ENCODE data around the gene DMC1. TPM values are rescaled to one million over a fixed set of nuclear protein-coding genes. Genes with fewer than 3 reads are reported as not detected.

The DMC1 gene
- total and polyA plus RNA-seq, 2 donors (not counting 1 experiment from before 2014, with no cell fraction given) = 0.54 to 4.0 TPM

- TF ChIP-seq CTCF (conservative IDR thresholded peaks at IDR 0.05 in 1 of 2, IDR thresholded peaks at IDR 0.05 in 1 of 2; ENCODE audit: low read depth in 1 of 2, low read length in 2 of 2) (no peak), EZH2 (IDR thresholded peaks at IDR 0.05; ENCODE audit: low read length, missing control alignments) (no peak)
- no peak overlapping the region for H3K9ac ChIP-seq (ENCODE audit: insufficient read depth, low read length)
- H4K20me1 ChIP-seq (ENCODE audit: control insufficient read depth, extremely low read depth, insufficient read depth, low read length) = no peaks in the 10 kb centered on the region
- H3K9me3 ChIP-seq (ENCODE audit: control insufficient read depth, insufficient read depth, low read depth, low read length) = no peaks in the 10 kb centered on the region
- peaks cover 5% of the 10 kb centered on the region for H3K4me1 ChIP-seq (ENCODE audit: control insufficient read depth, extremely low read depth, insufficient read depth, low read length)
- no peak overlapping the region for H3K4me3 ChIP-seq (replicated peaks in 1 of 4; ENCODE audit: control extremely low read depth in 1 of 4, insufficient read depth in 1 of 4, low read depth in 3 of 4, low read length in 4 of 4)
- H3K79me2 ChIP-seq (ENCODE audit: control insufficient read depth, insufficient read depth, low read length) = peaks cover 3% of the 10 kb centered on the region
- H3K36me3 ChIP-seq (ENCODE audit: control insufficient read depth, insufficient read depth, low read length) = peaks cover 14% of the 10 kb centered on the region
- H3K4me2 ChIP-seq (ENCODE audit: extremely low read depth, insufficient read depth, low read length) = no peak overlapping the region
- DNase-seq (ENCODE audit: low read depth in 2 of 2) = no peak
- H3K27me3 ChIP-seq (ENCODE audit: control insufficient read depth, insufficient read depth, low read length) = no peaks in the 10 kb centered on the region
- no peak overlapping the region for H2AFZ ChIP-seq (ENCODE audit: low read length)
- H3K27ac ChIP-seq (ENCODE audit: insufficient read depth, low read length) = peak overlapping the region; percentile 27
Measured at GRCh38 chr22:38481871-38482332, 88.1 kb downstream of the DMC1 start.

- Histone ChIP-seq H3K36me3 (ENCODE audit: control insufficient read depth, insufficient read depth, low read length) (peaks cover 14% of the 10 kb centered on the region), H4K20me1 (ENCODE audit: control insufficient read depth, extremely low read depth, insufficient read depth, low read length) (no peaks in the 10 kb centered on the region)
- DNase-seq (ENCODE audit: low read depth in 2 of 2) = peak in 1 of 2 donors; percentile 59
Measured at GRCh38 chr22:38481162-38481870, 88.7 kb downstream of the DMC1 start.

More at GRCh38 chr22:38481162-38481870, 88.7 kb downstream of the DMC1 start:
- Histone ChIP-seq H3K4me1 (ENCODE audit: control insufficient read depth, extremely low read depth, insufficient read depth, low read length) (peaks cover 5% of the 10 kb centered on the region), H3K4me3 (replicated peaks in 1 of 4; ENCODE audit: control extremely low read depth in 1 of 4, insufficient read depth in 1 of 4, low read depth in 3 of 4, low read length in 4 of 4) (no peak overlapping the region), H3K27ac (ENCODE audit: insufficient read depth, low read length) (no peak overlapping the region), H2AFZ (ENCODE audit: low read length) (no peak overlapping the region), H3K79me2 (ENCODE audit: control insufficient read depth, insufficient read depth, low read length) (peaks cover 3% of the 10 kb centered on the region), H3K4me2 (ENCODE audit: extremely low read depth, insufficient read depth, low read length) (no peak overlapping the region), H3K9ac (ENCODE audit: insufficient read depth, low read length) (no peak overlapping the region), H3K9me3 (ENCODE audit: control insufficient read depth, insufficient read depth, low read depth, low read length) (no peaks in the 10 kb centered on the region), H3K27me3 (ENCODE audit: control insufficient read depth, insufficient read depth, low read length) (no peaks in the 10 kb centered on the region)
- no peak for TF ChIP-seq EZH2 (IDR thresholded peaks at IDR 0.05; ENCODE audit: low read length, missing control alignments)
- no peak for TF ChIP-seq CTCF (conservative IDR thresholded peaks at IDR 0.05 in 1 of 2, IDR thresholded peaks at IDR 0.05 in 1 of 2; ENCODE audit: low read depth in 1 of 2, low read length in 2 of 2)
